Heart left ventricle (tissue), 16 donors: ENCODE measurements around the gene NAPB. TPM values are rescaled to one million over a fixed set of nuclear protein-coding genes. Genes with fewer than 3 reads are reported as not detected.

ENCODE experiments used
- ATAC-seq, 4 donors: fragments of 200-7000 bp; cut with Tn5 transposase; one replicate each; pipeline ENCODE4 v1.9.1; 2020 to 2022; ENCODE audit warnings: moderate library complexity in 4 of 4, mild to moderate bottlenecking in 3 of 4, moderate number of reproducible peaks in 1 of 4
- DNase-seq, 5 donors: peaks; one replicate each; pipeline ENCODE4 v3.0.0-alpha.2; 2020
- H3K27ac ChIP-seq, 12 donors: fragments of 200-600 bp; sonication (generic) in 4 of 12; one replicate each; pipeline versions ENCODE4 v1.5.0 to v1.8.0; 2016 to 2022; ENCODE audit warnings: mild to moderate bottlenecking in 2 of 12
- H3K27me3 ChIP-seq, 9 donors: fragments of 200-600 bp; sonication (generic) in 2 of 9; one replicate each; pipeline versions ENCODE4 v1.5.1 to v1.8.0; 2016 to 2022; ENCODE audit warnings: mild to moderate bottlenecking in 3 of 9
- H3K36me3 ChIP-seq, 9 donors: fragments of 200-600 bp; sonication (generic) in 2 of 9; one replicate each; pipeline versions ENCODE4 v1.5.0 to v1.8.0; 2018 to 2022; ENCODE audit warnings: mild to moderate bottlenecking in 2 of 9
- H3K4me1 ChIP-seq, 12 donors: fragments of 200-600 bp; sonication (generic) in 4 of 12; one replicate each; pipeline versions ENCODE4 v1.5.0 to v1.8.0; 2016 to 2022; ENCODE audit warnings: mild to moderate bottlenecking in 3 of 12
- H3K4me3 ChIP-seq, 12 donors: fragments of 200-600 bp; sonication (generic) in 4 of 12; one replicate each; pipeline versions ENCODE4 v1.5.0 to v1.8.0; 2017 to 2022; ENCODE audit warnings: mild to moderate bottlenecking in 9 of 12, moderate library complexity in 4 of 12
- H3K9me3 ChIP-seq, 12 donors: fragments of 200-600 bp; sonication (generic) in 4 of 12; one replicate each; pipeline versions ENCODE4 v1.5.0 to v1.8.0; 2016 to 2022; ENCODE audit warnings: mild to moderate bottlenecking in 1 of 12
- CTCF ChIP-seq, 12 donors: fragments of 200-600 bp; sonication (generic) in 4 of 12; IDR thresholded peaks; one replicate each; pipeline versions ENCODE4 v1.5.0 to v1.8.0; 2018 to 2022; ENCODE audit warnings: antibody characterized with exemption in 12 of 12, mild to moderate bottlenecking in 5 of 12
- POLR2A ChIP-seq, 2 donors: fragments of 450-650 bp; IDR thresholded peaks; one replicate each; pipeline ENCODE4 v1.6.1; 2017; ENCODE audit warnings: antibody characterized with exemption in 2 of 2, mild to moderate bottlenecking in 2 of 2, moderate library complexity in 2 of 2
- WGBS, 4 donors: extraction: QIAGEN DNeasy Blood & Tissue Kit in 2 of 4; methylation state at CpG; one replicate each; pipeline versions ENCODE4 v1.1.5 to v1.1.7; 2013 to 2018; 5-methylcytosine and 5-hydroxymethylcytosine counted together
- intact Hi-C, 10 donors: fragments of 100-400 bp; cut with DNase I; formaldehyde crosslinking; loops; one replicate each; pipeline versions ENCODE4 v1.11.1 to v1.14.2; 2022
- polyA plus RNA-seq, 2 donors: library from polyadenylated mRNA; stranded (reverse); fragments of 200-250 nt; gene quantifications; one replicate each; pipeline ENCODE4 v1.2.3, GENCODE V29; 2013
- total RNA-seq, 9 donors: library from RNA; depleted of rRNA in 2 of 9; stranded (reverse); fragments of >200 nt in 2 of 9; fragmentation: NEBNext Ultra II Directional in 3 of 9; extraction: Animal tissue kit (Norgen Biotek cat#: 25700) in 3 of 9; gene quantifications; one replicate each; pipeline versions ENCODE4 v1.1.0 to v1.2.4, GENCODE V29; 2016 to 2023
- donor health status: ischemic (EF 13 %, LVEDD 7.1; RV severe dilation, severe dysfunction).
- donor health status: healthy with polysubstance abuse.
- donor health status: DM: no; HTN: yes; CAD: no.
- donor health status: DM: no; HTN: no; CAD: no.
- donor health status: ischemic (EF 25% LVEDD 6.9; RV normal size, moderate dysfunction).
- donor health status: ischemic (EF 25% LVEDD 5.7; RV mildly dilated, moderate dysfunction).
- donor health status: healthy.
- donor health status: DM: yes; HTN: yes; CAD: no.
- donor health status: ischemic (EF 35%, LVEDD 5.7; RV mildly dilated, moderate dysfunction).
- donor health status: nonischemic (EF 11% LVEDD 7.7; RV severe dilation, severe dysfunction).
- donor health status: DM: yes; HTN: yes; CAD: no.
- donor health status: PGD.
- donor health status: ischemic (EF 29% LVEDD 5.4; RV normal size, mild dysfunction).
- donor health status: nonischemic (EF 23%, LVEDD 6.1; RV moderate dilation, normal function).

The NAPB gene
- total and polyA plus RNA-seq, 11 donors = 2.8 to 8.4 (median 4.7) TPM

GRCh38 chr20:23453549-23454543 is 32.6 kb upstream of the NAPB start:
- Histone ChIP-seq H3K27me3 (peaks cover 0 to 21% (median 0%) of the 10 kb centered on the region in 9 donors), H3K4me1 (no peaks in the 10 kb centered on the region), H3K36me3 (no peaks in the 10 kb centered on the region), H3K27ac (no peak overlapping the region), H3K9me3 (no peaks in the 10 kb centered on the region), H3K4me3 (no peak overlapping the region)
- no peak for ATAC-seq
- 83 to 90% (median 85%) methylated on average over 15 of the region's 15 CpGs for WGBS, 4 donors
- intact Hi-C loops = no loop called here
- TF ChIP-seq POLR2A (IDR thresholded peaks at IDR 0.05) (no peak), CTCF (IDR thresholded peaks at IDR 0.05) (no peak)
- no peak for DNase-seq

GRCh38 chr20:23452776-23453175 is 31.5 kb upstream of the NAPB start, which contains the start of gene CST11:
TSS of gene CST11 (minus strand) at chr20:23452876. CDS start at chr20:23452811, 65 bp downstream.
- TF ChIP-seq POLR2A (IDR thresholded peaks at IDR 0.05) (no peak), CTCF (IDR thresholded peaks at IDR 0.05) (no peak)
- intact Hi-C loops = no loop called here
- no peak for DNase-seq
- no peaks in the 10 kb centered on the region for H3K36me3 ChIP-seq
- ATAC-seq = no peak
- H3K4me3 ChIP-seq = no peak within 1 kb of the TSS
- peaks cover 0 to 21% (median 0%) of the 10 kb centered on the region in 9 donors for H3K27me3 ChIP-seq
- 35 to 49% (median 46%) methylated on average over 3 to 4 of the region's 4 CpGs for WGBS, 4 donors
- H3K27ac ChIP-seq = no peak within 1 kb of the TSS
- H3K4me1 ChIP-seq = no peaks in the 10 kb centered on the region
- no peaks in the 10 kb centered on the region for H3K9me3 ChIP-seq

GRCh38 chr20:23451956-23452487 is 30.7 kb upstream of the NAPB start:
- DNase-seq (no peak), ATAC-seq (no peak)
- TF ChIP-seq CTCF (IDR thresholded peaks at IDR 0.05) (no peak), POLR2A (IDR thresholded peaks at IDR 0.05) (no peak)
- Histone ChIP-seq H3K36me3 (no peaks in the 10 kb centered on the region), H3K9me3 (no peaks in the 10 kb centered on the region), H3K27me3 (peaks cover 0 to 21% (median 0%) of the 10 kb centered on the region in 9 donors), H3K27ac (no peak overlapping the region), H3K4me3 (no peak overlapping the region), H3K4me1 (no peaks in the 10 kb centered on the region)
- 68 to 77% (median 70%) methylated on average over 11 of the region's 11 CpGs for WGBS, 4 donors
- intact Hi-C loops = no loop called here

GRCh38 chr20:23450877-23451276 is 29.6 kb upstream of the NAPB start:
- intact Hi-C loops = no loop called here
- H3K36me3 ChIP-seq = no peaks in the 10 kb centered on the region
- H3K27me3 ChIP-seq = peaks cover 0 to 21% (median 0%) of the 10 kb centered on the region in 9 donors
- 92 to 94% (median 94%) methylated on average over 1 of the region's 1 CpG for WGBS, 4 donors
- H3K9me3 ChIP-seq = no peaks in the 10 kb centered on the region
- no peak overlapping the region for H3K4me3 ChIP-seq
- no peaks in the 10 kb centered on the region for H3K4me1 ChIP-seq
- no peak overlapping the region for H3K27ac ChIP-seq
- no peak for TF ChIP-seq CTCF (IDR thresholded peaks at IDR 0.05)
- no peak for TF ChIP-seq POLR2A (IDR thresholded peaks at IDR 0.05)
- ATAC-seq (no peak), DNase-seq (no peak)
